Hematopoietic multipotent progenitor cell treated with erythropoietin and hydrocortisone succinate and interleukin-3 and kit ligand, for 8 days (in vitro differentiated cells): ENCODE data around the gene VIPAS39.
"Not testable (repeated sequence)": the region's sequence is repeated elsewhere in the genome, so short reads cannot be mapped to it uniquely, and the experiment has no call there.

Experiments used
- DNase-seq: peaks from one replicate; pipeline ENCODE4 v3.0.0-alpha.2; 2015

VIPAS39 gene

DNA sequence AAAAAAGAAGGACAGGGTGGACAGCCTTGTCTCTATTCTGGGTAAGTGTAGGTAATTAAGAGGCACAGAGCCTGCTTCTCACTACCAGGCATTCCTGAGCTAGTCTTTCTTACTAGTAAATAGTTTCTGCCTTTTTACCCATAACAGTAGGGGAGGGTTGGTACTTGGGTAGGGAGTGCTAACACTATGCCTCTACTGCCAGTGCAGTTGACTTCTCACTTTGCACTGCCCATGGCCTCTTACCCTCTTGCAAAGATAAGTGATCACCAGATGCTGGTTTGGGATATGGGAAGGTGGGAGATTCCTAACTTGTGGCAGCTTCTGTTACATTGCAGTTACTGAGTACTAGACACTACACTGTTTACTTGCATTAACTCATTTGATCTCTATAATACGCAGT is 12.1 kb upstream of the VIPAS39 start:
- no peak for DNase-seq

DNA sequence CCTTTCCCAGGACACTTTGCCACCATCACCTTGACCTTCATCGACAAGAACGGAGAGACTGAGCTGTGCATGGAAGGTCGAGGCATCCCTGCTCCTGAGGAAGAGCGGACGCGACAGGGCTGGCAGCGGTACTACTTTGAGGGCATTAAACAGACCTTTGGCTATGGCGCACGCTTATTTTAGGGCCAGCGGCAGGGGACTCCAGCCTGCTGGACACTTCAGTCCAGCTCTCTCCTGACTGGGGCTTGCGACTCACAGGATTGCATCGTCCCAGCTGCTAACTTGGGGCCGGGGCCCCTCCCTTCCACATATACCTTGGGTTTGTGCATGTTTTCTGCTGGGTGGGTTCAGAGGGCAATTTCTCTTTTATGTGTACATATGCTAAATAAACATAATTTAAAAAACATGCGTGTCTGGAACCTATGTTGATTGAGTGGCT is 11.7 kb upstream of the VIPAS39 start:
- no peak for DNase-seq

DNA sequence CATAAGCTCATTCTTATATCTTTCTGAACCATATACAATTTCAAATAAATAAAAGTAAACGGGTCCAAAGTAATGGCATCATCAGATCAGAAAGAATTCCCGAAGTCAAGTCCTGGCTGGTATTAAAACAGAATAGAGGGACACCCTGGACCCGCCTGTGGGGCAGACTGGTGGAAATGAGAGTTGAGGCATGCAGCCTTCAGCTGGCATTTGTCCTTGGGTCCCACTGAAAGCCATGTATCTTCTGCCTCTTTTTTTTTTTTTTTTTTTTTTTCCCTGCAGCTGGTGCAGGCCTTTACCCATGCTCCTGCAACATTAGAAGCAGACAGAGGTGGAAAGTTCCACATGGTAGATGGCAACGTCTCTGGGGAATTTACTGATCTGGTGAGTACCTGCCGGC is 10.4 kb upstream of the VIPAS39 start:
- DNase-seq = no peak

DNA sequence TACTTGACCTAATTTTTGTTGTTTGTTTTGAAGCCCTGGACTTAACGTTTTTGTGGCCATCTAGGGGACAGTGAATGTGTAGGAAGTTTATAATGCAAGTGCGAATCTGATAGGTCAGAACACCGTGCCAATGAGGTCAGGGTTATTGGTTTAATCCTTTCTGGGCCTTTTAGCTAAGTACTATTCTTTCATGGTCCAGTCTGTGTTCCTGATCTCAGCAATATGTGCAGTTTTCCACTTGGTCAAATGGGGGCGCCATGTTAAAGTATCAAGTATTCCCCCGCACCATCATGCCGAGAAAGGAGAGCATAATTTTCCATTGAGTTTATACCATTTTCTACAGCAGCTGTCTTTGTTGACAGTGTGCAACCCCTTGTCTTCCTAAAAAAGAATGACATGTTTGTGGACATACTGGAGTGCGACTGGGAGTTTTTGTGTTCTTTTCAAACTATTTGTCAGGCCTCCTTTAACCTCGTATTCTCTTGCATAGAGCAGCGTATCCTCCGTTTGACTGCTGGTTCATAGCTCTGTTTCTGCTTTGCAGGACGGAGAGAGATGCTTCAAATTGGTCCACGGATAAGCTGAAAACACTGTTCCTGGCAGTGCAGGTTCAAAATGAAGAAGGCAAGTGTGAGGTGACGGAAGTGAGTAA is 1.8 kb upstream of the VIPAS39 start:
- DNase-seq = peak; percentile 90

DNA sequence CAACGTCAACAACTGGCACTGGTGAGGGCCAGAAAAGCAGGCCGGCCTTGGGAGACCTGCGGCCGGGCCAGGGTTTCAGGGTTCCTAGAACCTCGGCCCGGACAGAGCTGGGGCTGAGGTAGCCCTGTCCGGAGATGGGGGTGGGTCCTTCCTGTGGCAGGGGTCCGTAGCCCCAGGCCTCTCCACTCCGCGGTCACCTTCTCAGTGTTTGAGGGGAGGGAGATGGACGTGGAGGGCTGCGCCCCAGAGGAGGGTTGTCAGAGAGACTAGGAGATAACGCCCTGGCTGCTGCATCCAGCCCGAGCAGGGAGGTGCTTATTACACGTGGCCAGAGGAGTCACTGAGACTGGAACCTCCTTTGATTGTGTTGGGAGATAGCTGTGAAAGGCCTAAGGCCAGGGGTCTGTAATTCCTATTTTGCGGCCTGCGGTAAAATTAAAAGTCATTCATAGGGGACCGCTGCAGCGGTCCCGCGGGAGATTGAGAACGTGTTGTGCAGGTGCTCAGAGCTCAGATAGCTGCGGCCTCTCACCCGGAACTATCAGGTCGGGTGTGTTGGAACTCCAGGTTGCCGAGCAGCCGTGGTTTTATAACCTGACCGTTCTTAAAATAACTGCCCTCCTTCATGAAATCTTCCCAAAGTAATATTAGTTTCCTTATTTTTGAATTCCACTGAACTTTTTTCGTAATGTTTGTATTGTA is 999 bp upstream of the VIPAS39 start:
- DNase-seq = peak; percentile 92

DNA sequence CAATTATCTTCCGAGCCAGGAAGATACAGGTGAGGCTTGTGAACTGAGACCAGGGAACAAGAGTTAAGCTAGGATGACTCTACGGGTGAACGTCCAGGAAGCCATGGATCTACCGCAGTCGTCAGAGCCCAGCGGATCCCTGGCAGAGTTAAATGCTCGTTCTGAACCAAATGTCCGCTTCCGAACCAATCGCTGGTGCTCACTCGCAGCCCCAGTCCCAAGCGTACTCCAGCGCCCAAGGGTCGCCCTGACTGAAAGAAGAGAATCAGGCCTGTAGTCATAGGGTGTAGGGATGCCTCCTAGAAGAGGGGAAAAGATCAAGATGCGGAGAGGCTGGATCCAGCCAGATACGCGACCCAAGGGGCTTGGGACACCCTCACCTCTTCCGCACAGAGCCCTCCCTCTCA is 283 bp downstream of the VIPAS39 start:
- DNase-seq = no peak

DNA sequence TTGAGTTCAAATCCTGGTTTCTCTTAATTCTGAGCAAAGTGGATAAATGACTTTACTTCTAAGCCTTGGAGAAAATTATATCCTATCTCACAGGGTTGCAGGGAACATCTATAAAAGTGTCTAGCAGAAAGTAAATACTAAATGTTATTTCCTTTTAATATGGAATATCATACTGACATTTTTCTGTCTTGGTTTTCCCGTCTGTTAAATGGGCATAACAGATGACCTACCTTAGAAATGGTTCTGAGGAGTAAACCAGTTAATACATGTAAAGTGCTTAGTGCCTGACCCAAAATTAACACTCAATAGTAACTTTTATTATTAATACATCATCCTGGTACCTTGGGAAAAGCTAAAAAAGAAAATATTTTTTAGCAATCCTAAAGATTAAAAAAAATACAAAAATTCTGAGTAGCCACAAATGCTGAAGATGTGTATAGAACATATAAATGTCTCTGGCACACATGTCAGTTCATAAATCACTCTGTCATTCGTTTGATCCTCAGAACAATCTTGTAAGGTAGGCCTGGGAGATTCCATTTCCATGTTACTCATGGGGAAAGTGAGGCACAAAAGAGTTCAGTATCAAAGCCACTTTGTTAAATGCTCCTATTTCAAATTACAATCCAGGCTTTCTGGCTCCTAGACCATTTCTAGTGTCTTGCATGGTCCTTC is 1.3 kb downstream of the VIPAS39 start:
- DNase-seq = no peak

DNA sequence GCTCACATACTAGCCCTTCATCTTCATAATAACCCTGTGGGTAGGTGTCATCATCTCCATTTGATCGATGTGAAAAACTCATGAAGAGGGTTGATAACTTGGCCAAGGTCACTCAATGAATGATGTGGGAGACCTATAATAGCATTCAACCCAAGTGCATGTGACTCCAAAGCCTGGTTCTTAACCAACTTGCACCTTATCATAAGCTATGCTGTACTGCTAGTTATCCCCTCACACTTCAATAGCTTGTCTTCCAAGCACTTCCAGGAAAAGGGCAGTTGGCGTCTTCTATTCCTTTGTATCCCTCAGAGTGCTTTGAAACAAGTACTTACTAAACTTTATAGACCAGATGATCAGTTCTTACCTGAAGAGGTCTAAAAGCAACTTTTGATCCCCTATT is 15.2 kb downstream of the VIPAS39 start:
- DNase-seq = no peak

DNA sequence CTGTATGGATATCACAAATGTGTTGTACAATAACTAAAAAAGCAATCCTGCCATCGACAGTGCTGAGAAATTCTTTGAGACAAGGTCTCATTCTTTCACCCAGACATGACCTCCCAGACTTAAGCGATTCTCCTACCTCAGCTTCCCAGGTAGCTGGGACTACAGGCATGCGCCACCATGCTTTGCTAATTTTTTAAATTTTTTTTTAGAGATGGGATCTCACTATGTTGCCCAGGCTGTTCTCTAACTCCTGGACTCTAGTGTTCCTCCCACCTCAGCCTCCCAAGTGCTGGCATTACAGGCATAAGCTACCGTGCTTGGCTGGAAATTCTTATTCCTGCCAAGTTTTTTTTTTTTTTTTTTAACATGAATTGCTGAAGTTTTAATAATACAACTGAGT is 17.5 kb downstream of the VIPAS39 start:
- no peak for DNase-seq

DNA sequence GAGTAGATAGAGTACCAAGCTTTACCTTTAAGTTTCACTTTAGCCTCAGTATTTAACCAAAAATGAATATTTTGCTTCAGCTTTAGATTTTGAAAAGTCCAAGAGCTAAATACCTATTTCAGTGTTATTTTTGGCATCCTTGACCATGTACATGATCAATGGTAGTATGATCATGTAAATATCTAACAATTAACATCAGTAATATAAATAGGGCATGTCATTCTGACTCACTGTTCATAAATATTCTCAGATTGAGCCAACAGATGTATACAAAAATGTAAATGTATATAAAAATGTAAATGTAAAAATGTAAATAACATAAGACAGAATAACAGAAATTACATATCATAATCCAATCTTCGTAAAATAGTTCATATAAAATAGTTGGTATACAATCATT is 18.8 kb downstream of the VIPAS39 start:
- DNase-seq = no peak

DNA sequence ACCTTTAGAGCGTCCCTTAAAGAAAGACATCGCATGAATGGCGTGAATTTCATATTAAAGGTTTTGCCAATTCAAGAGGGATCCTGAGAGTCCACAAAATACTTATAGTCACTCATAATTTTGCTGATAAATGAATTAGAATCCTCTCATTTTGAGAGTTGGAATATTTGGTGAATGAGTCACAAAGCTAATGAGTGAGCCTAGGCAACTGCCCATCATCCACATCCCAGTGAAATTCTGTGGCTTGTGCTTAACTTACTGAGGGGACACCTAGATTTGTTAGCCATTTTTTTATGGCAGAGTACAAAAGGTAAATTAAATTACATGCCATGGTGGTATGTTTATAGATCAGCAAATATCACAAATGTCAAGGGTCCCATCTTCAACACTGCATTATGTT is 21.4 kb downstream of the VIPAS39 start:
- no peak for DNase-seq

DNA sequence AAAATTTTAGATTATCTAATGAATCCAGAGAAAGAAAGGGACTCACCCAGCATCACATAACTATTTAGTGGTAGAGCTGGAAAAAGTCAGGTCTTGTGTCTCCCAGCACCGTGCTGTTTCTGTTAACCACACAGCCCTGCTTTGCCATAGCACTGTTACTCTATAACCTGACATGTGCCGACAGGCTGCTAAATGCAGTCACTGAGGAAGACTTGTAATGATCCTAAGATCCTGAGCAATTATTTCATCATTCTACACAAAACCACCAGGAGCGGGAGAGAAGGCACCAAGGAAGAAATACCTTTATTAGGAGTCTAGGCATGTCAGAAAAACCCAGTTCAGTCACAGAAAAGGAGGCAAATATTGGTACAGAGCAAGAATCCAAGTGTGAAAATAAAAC is 31.0 kb downstream of the VIPAS39 start:
- no peak for DNase-seq

DNA sequence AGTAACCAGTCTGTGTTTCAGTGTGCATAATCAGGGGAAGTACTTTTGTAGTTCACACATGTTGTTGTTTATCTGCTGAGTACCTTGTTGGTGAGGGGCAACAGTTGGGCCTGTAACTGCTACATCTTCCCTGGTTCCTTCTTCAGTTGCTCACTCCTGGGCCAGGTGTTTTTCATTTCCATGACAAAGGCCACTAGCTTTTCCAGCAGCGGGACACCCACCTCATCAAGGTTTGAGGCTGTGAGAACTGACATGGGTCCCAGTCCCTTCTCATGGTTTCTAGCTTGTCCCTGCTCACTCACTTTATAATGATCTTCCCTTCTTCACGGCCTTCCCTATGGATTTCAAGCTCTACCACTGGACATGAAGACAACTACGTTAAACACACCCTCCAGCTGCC is 32.5 kb downstream of the VIPAS39 start:
- DNase-seq = no peak

DNA sequence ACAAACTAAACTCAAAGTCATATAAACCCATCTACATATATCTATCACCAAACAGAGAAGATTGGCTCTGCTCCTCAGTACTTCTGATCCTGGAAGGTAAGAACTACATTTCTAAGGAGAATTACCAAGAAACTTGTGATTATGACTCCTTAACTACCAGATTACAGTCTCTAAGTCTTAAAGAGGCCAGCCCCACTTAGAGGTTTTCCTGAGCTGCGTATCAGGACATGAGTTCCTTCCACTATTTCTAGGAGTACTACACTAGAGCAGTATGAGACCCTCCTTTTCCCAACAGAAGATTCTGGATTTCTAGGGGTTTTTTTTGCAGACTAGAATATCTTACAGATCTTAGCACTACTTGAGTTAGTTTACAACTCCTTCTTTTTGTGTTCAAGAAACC is 34.0 kb downstream of the VIPAS39 start, which contains the start of gene NOXRED1:
TSS of gene NOXRED1 (minus strand) at position 101 of the 400 bp plus-strand sequence. CDS start 634 bp downstream, outside the sequence.
- no peak for DNase-seq

DNA sequence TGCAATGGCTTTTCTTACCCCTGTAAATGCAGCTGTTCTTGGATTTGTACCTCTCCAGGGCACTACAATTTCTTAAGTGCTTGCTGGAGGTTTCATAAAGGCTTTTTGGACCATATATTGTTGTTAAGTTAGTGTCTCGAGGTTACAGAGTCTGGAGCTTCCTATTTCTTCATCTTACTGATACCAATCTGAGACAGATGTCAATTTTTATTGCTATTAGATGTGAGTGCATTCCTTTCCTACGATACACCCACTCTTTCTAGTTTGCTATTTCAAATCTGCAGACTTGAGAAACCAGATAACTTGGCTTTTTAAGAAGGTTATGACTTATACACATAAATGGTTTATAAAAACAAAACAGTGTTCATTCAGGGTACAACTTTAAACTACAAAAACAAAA is 36.2 kb downstream of the VIPAS39 start:
- no peak for DNase-seq

DNA sequence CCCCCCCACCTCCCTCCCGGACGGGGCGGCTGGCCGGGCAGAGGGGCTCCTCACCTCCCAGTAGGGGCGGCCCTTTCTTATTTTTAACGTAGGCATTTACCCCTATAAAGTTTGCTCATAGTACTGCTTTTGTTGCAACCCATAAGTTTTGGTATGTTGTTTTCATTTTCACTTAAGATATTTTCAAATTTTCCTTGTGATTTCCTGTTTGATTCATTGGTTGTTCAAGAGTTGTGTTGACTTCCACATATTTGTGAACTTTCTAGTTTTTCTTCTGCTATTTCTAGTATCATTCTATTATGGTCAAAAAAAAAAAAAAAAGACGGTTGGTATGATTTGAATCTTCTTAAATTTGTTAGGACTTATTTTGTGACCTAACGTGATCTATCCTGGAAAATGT is 40.6 kb downstream of the VIPAS39 start:
- no peak for DNase-seq

DNA sequence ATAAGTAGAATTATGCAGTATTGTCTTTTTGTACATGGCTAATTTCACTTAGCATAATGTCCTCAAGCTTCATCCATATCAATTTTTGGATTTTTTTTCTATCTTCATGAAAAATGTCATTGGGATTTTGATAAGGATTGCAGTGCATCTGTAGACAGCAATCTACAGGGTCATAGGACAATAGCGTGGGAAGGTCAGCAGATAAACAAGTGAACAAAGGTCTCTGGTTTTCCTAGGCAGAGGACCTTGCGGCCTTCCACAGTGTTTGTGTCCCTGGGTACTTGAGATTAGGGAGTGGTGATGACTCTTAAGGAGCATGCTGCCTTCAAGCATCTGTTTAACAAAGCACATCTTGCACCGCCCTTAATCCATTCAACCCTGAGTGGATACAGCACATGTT is 41.3 kb downstream of the VIPAS39 start:
- not testable (repeated sequence) for DNase-seq

DNA sequence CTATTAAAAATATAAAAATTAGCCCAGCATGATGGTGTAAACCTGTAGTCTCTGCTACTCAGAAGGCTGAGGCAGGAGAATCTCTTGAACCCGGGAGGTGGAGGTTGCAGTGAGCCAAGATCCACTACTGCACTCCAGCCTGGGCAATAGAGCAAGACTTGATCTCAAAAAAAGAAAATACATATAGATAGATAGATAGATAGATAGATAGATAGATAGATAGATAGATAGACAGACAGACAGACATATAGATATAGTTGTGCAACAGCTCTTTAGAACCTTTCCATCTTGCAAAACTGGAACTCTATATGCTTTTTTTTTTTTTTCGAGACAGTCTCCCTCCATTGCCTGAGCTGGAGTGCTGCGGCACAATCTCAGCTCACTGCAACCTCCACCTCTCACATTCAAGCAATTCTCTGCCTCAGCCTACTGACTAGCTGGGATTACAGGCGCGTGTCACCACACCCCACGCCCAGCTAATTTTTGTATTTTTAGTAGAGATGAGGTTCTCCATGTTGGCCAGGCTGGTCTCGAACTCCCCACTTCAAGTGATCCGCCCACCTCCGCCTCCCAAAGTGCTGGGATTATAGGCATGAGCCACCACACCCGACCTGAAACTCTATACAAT is 41.9 kb downstream of the VIPAS39 start:
- DNase-seq = not testable (repeated sequence)

DNA sequence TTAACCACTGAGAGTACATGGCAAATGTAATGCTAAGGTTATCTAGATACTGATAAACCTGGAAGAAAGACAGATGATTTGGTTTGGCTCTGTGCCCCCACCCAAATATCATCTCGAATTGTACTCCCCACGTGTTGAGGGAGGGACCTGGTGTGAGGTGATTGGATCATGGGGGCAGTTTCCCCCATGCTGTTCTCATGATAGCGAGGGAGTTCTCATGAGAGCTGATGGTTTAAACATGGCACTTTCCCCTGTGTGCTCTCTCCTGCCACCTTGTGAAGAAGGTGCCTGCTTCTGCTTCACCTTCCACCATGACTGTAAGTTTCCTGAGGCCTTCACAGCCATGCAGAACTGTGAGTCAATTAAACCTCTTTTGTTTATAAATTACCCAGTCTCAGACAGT is 48.3 kb downstream of the VIPAS39 start:
- DNase-seq = peak; percentile 79

DNA sequence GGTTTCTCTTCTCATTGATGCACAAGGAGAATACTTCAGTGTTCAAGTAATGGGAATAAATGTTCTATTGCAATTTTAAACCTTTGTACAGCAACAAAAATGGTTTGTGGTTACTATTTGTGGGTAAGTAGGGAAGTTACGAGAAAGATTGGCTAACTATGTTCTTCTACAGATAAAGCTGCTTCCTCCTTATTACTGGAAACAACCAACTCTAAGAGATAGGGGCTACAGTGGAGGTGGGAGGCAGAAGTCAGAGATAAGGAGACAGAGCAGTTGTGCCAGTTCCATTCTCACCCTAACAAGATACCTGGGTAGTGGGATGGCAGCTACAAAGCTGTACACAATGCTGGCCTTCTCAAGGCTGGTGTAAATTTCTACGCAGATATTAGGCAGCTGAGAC is 50.2 kb downstream of the VIPAS39 start:
- DNase-seq = peak; percentile 66

DNA sequence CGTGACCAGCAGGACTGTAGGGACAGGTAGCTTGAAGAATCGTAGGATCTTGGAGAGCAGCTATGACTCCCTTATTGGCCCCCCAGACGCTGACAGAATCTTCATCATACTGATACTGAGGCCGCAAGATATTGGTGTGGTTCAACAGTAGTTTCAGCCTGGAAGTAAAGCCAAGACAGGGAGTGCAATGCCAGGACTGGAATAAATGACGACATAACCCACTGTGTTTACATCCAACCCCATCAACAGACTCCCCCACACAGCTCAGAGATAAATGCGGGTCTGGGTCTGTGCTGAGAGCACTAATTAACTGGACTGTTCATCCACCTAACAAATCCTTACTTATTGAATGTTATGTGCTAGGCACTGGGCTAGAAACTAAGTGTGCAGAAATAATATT is 50.7 kb downstream of the VIPAS39 start:
- DNase-seq = peak; percentile 44

DNA sequence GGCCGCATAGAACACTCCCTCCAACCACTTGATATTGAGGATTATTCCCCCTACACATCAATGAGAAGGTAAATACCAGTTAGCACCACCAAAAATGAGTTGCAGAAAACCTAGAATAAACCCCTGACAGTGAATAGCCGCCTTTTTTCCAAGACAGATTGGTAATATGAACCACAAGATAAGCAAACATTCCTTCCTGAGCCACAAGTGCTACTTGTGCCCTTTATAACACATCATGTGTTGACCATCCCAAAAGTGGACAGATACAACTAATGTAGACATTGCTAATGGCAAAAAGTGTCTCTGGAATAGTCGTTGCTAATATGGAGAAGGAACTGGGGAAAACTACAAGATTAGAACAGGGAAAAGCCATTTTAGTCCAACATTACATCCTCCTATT is 51.3 kb downstream of the VIPAS39 start:
- DNase-seq = peak; percentile 13

DNA sequence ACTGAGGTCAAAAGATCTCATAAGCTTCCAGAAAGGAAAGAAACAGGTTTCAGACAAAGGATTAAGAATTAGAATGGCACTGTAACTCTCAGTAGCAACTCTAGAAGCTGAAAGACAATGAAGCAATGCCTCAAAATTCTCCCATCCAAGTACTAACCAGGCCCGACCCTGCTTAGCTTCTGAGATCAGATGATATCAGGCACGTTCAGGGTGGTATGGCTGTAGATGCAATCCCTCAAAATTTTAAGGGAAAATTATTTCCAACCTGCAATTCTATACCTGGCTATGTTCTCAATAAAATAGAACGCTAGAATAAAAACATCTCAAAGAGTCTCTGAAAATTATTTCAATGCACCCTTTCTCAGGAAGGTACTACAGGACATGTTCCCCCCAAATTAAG is 53.6 kb downstream of the VIPAS39 start:
- no peak for DNase-seq

DNA sequence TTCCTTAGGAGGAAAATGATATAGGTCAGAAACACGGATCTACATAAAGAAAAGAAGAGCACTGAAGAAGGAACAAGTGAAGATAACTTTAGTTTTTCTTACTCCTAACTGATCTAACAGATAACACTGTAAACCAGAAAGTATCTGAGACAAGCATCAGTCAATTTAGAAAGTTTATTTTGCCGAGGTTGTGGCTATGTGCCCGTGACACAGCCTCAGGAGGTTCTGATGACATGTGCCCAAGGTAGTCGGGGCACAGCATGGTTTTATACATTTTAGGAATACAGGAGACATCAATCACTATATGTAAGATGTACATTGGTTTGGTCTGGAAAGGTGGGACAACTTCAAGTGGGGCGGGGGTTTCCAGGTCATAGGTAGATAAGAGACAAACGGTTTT is 57.2 kb downstream of the VIPAS39 start:
- DNase-seq = no peak
